Tongue (tissue), 2 donors: ENCODE data around the gene PPP1R12B. TPM values are rescaled to one million over a fixed set of nuclear protein-coding genes. Genes with fewer than 3 reads are reported as not detected.
"Not testable (repeated sequence)": the region's sequence is repeated elsewhere in the genome, so short reads cannot be mapped to it uniquely, and the experiment has no call there.

Source experiments
- DNase-seq: peaks from one replicate; pipeline ENCODE4 v3.0.0-alpha.2; 2015
- total RNA-seq: library from RNA; depleted of rRNA; stranded (reverse); fragments of >200 nt; gene quantifications from one replicate; pipeline ENCODE4 v1.2.3, GENCODE V29; 2014

Gene PPP1R12B
- total RNA-seq, 1 donor from 2014 or later: 203 TPM

GRCh38 chr1:202349206-202349928 is 868 bp downstream of the PPP1R12B start:
- DNase-seq: peak; percentile 50

- no peak for DNase-seq
Observed at GRCh38 chr1:202351725-202352124, 3.2 kb downstream of the PPP1R12B start.

GRCh38 chr1:202352583-202353197 is 4.2 kb downstream of the PPP1R12B start:
- not testable (repeated sequence) for DNase-seq

GRCh38 chr1:202355944-202356553 is 7.5 kb downstream of the PPP1R12B start:
- no peak for DNase-seq

GRCh38 chr1:202357506-202357905 is 9.0 kb downstream of the PPP1R12B start:
- no peak for DNase-seq

GRCh38 chr1:202361224-202361623 is 12.7 kb downstream of the PPP1R12B start:
- DNase-seq: no peak

GRCh38 chr1:202361701-202362100 is 13.2 kb downstream of the PPP1R12B start:
- no peak for DNase-seq

GRCh38 chr1:202362212-202362611 is 13.7 kb downstream of the PPP1R12B start:
- DNase-seq: no peak

- DNase-seq: no peak
Observed at GRCh38 chr1:202365092-202365815, 16.8 kb downstream of the PPP1R12B start.

- no peak for DNase-seq
Observed at GRCh38 chr1:202367271-202367670, 18.8 kb downstream of the PPP1R12B start.

GRCh38 chr1:202370906-202371305 is 22.4 kb downstream of the PPP1R12B start:
- DNase-seq: not testable (repeated sequence)

GRCh38 chr1:202374099-202374498 is 25.6 kb downstream of the PPP1R12B start:
- DNase-seq: no peak

- DNase-seq: not testable (repeated sequence)
Observed at GRCh38 chr1:202375175-202375574, 26.7 kb downstream of the PPP1R12B start.

GRCh38 chr1:202376247-202376646 is 27.7 kb downstream of the PPP1R12B start:
- DNase-seq: no peak

GRCh38 chr1:202379884-202380529 is 31.5 kb downstream of the PPP1R12B start:
- DNase-seq: not testable (repeated sequence)

GRCh38 chr1:202380535-202380934 is 32.0 kb downstream of the PPP1R12B start:
- DNase-seq: not testable (repeated sequence)

- DNase-seq: not testable (repeated sequence)
Observed at GRCh38 chr1:202381867-202382266, 33.4 kb downstream of the PPP1R12B start.

- not testable (repeated sequence) for DNase-seq
Observed at GRCh38 chr1:202395831-202396230, 47.3 kb downstream of the PPP1R12B start.

- DNase-seq: no peak
Observed at GRCh38 chr1:202397256-202397655, 48.8 kb downstream of the PPP1R12B start.

- not testable (repeated sequence) for DNase-seq
Observed at GRCh38 chr1:202398439-202398838, 49.9 kb downstream of the PPP1R12B start.

GRCh38 chr1:202401771-202402170 is 53.3 kb downstream of the PPP1R12B start:
- DNase-seq: not testable (repeated sequence)

- DNase-seq: peak; percentile 62
Observed at GRCh38 chr1:202403381-202403780, 54.9 kb downstream of the PPP1R12B start.
